GM13976 (cell line): ENCODE results near the gene PTH1R.

Source experiments
- DNase-seq: peaks from one replicate; pipeline ENCODE4 v3.0.0; 2012; ENCODE audit warnings: low spot score
- in situ Hi-C: fragments of 300-500 bp; cut with MboI; formaldehyde crosslinking; loops from one replicate; pipeline ENCODE4 v1.12.0; 2022; ENCODE audit warnings: low sequenced_read_pairs, mixed read lengths, inconsistent platforms; ENCODE audit not compliant: unreplicated experiment
- TF ChIP-seq, protein P1 (sequence below): IDR thresholded peaks from 2 replicates; pipeline ENCODE4 v1.5.1; 2012; ENCODE audit warnings: borderline replicate concordance, mild to moderate bottlenecking; ENCODE audit not compliant: insufficient read depth; ENCODE audit errors: extremely low read depth, missing control alignments, control extremely low read depth

Gene PTH1R

DNA sequence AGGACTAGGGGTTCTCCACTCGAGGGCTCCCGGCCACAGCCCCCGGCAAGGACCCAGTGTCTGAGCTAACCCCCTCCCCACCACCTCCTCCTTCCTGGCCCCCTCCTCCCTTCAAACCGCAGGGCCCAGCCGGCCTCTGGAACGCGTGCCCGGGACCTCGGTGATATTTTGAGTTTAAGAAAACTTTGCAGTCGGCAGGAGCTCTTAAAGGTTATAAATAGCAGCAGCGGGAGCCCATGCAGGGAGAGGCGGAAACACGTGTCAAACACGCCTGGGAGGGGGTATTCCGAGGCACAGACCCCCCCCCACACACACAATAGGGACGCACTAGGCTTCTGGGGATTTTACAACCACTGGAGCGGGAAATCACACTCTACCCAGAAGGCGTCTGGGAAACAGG lies 3.1 kb upstream of the PTH1R start:
- in situ Hi-C loops: no loop called here
- TF ChIP-seq, protein P1, sequence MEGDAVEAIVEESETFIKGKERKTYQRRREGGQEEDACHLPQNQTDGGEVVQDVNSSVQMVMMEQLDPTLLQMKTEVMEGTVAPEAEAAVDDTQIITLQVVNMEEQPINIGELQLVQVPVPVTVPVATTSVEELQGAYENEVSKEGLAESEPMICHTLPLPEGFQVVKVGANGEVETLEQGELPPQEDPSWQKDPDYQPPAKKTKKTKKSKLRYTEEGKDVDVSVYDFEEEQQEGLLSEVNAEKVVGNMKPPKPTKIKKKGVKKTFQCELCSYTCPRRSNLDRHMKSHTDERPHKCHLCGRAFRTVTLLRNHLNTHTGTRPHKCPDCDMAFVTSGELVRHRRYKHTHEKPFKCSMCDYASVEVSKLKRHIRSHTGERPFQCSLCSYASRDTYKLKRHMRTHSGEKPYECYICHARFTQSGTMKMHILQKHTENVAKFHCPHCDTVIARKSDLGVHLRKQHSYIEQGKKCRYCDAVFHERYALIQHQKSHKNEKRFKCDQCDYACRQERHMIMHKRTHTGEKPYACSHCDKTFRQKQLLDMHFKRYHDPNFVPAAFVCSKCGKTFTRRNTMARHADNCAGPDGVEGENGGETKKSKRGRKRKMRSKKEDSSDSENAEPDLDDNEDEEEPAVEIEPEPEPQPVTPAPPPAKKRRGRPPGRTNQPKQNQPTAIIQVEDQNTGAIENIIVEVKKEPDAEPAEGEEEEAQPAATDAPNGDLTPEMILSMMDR: no peak
- no peak for DNase-seq

DNA sequence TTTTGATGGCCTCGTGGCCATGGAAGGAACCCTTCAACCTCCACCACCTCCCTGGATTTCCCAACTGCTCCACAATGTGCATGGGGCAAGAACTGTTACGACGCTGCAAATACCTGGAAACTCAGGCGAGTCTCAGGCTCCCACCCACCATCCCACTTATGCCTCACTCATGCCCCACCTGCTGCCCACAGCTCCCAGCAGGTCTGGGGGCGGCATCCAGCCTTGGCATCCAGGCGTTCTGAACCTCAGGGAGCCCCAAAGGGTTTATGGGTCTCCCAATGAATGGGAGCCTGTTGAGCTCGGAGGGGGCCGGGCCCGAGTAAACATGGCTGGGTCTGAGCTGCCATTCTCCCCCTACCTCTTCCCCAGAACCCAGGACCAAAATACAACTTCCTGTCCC lies 2.0 kb upstream of the PTH1R start:
- in situ Hi-C loops: loop anchor here (25.0 kb wide), 1 partner anchor 163 kb away; the partner anchor contains the start of genes PRSS50 and TMIE
- DNase-seq: no peak
- TF ChIP-seq, protein P1: no peak

DNA sequence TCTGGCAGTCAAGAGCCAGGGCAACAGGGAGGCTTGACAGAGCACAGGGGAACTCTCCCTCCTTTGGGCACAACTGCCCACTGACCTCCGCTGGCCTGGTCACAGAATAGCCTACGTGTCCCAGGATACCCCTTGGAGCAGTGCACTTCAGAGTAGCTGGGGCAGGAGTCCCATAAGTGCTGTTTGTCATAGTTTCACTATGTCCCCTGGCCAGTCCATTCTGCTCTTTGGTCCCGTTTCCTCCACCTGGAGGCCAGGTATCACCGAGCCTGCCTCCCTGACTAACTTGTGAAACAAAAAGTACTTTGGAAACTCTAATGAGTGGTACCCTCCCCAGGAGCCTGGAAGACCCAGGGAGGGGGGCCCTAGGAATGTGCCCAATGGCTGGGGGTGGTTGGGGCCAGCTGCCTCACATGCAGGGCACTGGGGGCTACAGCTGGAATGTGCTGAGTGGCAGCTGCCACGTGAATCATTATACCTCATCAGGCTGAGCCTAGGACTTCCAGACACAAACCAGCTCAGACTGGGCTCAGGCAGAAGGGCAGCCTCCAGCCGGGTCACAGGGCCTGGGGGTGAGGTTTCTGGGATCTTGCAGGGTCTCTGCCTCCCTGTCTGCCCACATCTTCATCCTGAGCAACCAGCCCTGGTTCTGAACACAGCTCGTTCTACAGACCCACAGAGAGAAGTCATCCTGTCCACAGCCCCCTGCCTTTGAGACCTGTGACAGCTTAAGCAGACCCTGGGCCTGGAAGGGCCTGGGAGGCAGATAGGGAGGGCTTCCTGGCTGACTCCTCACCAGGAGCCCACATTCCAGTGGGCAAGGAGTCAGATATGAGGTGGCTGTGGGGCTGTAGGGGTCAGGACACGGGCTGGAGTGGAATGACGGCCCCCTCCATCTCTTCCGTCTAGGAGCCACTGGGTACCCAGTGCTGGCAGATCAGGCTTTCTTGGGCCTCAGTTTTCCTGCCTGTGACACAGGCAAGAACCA lies 914 bp upstream of the PTH1R start:
- no peak for DNase-seq
- in situ Hi-C loops: loop anchor here (25.0 kb wide), 1 partner anchor 164 kb away; the partner anchor contains the start of genes PRSS50 and TMIE
- TF ChIP-seq, protein P1: no peak

DNA sequence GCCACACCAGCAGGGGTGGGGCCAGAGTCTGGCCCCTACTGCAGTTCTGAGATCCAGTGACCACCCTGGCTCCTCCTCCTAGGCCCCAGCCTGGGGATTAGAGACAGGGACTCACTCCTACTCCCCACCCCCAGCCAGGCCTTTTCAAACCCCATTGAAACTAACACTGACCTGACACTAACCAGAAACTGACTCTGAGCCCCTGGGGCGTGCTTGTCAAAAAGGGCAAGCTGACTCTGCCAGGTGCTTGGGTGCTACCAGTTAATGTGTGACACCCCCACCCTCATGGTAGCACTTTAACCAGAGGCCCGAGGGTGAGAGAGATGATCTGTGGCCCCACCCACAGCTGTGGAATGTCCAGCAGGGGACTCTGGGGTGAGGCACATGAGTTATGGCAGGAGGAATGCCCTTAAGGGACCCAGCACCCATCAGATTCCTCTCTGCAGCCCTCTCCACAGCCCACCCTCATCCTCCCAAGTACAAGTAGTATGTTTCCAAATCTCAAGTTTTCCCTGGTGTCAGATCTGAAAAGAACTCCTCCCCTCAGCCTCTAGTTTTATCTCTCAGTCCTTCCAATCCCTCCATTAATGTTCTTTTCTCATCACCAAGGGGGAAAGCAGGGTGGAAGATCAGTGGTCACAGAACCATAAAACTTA lies 1.4 kb downstream of the PTH1R start:
- in situ Hi-C loops: loop anchor here (25.0 kb wide), 1 partner anchor 167 kb away; the partner anchor contains the start of genes PRSS50 and TMIE
- TF ChIP-seq, protein P1: no peak

DNA sequence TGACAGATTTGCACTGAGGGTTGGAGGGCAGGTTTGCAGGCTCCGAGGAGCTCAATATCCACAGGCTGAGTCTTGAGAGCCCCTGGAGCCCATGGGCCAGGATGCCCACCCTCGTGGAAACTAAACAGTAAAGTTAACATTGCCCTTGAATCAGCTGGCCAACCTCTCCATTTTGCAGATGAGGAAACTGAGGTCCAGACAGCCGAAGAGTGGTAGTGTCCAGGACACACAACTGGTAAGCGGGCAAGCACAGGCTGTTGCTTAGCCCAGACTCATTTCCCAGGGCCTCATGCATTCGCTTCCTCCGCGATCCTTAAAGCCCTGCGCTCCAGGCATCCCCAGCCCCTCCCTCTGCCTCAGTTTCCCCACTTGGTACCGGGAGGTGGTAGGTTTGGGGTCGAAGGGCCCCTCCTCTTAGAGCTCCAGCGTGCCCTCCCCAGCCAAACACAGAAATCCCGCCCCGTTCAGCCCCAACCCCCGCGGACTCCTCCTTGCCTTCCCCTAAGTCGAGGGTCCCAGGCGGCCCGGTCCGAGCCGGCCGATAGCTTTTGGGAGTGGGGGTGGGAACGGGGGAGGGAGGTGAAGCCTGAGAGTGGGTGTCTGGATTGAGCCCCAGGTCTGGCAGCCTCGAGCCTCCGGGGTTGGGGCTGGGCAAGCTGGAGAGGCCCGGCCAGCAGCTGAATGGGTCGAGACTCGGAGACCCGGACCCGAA lies 3.5 kb downstream of the PTH1R start:
- TF ChIP-seq, protein P1: no peak
- DNase-seq: no peak
- in situ Hi-C loops: loop anchor here (25.0 kb wide), 1 partner anchor 169 kb away; the partner anchor contains the start of genes PRSS50 and TMIE

More for the DNA sequence above, 1.4 kb downstream of the PTH1R start:
- DNase-seq: no peak

DNA sequence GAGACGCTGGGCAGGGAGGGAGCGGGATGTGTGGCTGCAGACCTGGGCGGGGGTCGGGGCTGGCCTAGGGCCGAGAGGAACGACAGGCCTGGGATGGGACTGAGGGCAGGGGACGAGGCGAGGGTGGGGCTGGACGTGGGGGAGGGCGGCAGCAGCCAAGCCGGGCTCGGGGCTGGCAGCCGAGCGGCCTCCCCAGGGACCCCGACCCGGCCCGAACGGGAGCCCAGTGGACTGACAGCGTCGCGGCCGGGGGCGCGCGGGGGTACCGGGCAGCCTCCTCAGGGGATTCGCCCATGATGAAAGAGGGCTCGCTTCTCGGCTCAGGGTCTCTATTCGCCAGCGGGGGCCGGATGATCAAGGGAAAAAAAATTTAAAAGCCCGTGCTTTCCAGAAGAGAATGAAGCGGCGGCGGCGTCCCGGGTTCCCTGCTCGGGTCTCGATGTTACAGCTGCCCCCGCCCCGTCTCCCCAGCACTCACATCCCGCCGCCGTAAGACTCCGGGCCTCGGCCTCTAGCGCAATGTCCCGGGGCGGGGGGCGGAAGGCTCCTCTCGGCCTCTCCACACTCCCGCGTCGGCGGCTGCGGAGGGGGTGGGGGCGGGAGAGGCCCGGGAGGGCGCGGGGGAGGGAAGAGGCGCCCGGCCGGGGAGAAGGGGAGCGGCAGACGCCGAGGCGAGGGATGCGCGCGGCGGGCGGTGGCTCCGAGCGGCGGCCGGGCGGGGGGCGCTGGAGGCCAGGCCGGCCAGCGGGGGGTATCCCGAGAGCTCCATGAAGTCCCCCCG lies 4.3 kb downstream of the PTH1R start:
- DNase-seq: no peak
- TF ChIP-seq, protein P1: no peak
- in situ Hi-C loops: loop anchor here (25.0 kb wide), 1 partner anchor 169 kb away; the partner anchor contains the start of genes PRSS50 and TMIE
